ENCODE measurements around the gene RPS25. TPM values are rescaled to one million over a fixed set of nuclear protein-coding genes. Genes with fewer than 3 reads are reported as not detected.
"Not testable (repeated sequence)": the region's sequence is repeated elsewhere in the genome, so short reads cannot be mapped to it uniquely, and the experiment has no call there.

RPS25 gene
- total RNA-seq, 2 experiments from 2014 or later, result 1,257 to 1,287 TPM

GRCh38 chr11:118975771-118976709 is 42.1 kb downstream of the RPS25 start:
- H3K4me1 Mint-ChIP-seq, result no peaks in the 10 kb centered on the region
- H3K9me3 Mint-ChIP-seq, result no peaks in the 10 kb centered on the region
- ChIA-PET CTCF (no interaction called here), POLR2A (no interaction called here)
- DNase-seq, result no peak
- no peak overlapping the region for H3K4me3 Mint-ChIP-seq
- H3K36me3 Mint-ChIP-seq (ENCODE audit: low read depth), result no peaks in the 10 kb centered on the region
- H3K27me3 Mint-ChIP-seq, result peaks cover 16% of the 10 kb centered on the region
- no peak overlapping the region for H3K27ac Mint-ChIP-seq

GRCh38 chr11:118973985-118974384 is 44.2 kb downstream of the RPS25 start:
- ChIA-PET CTCF (interaction anchor here (1.7 kb wide), 1 partner anchor 44 kb away, joined by 4 read pairs; no protein-coding TSS in a partner anchor), POLR2A (interaction anchor here (0.8 kb wide), 1 partner anchor 23 kb away, joined by 3 read pairs; no protein-coding TSS in a partner anchor)
- Mint-ChIP-seq H3K4me1 (no peaks in the 10 kb centered on the region), H3K27me3 (peaks cover 16% of the 10 kb centered on the region), H3K27ac (no peak overlapping the region), H3K36me3 (ENCODE audit: low read depth) (no peaks in the 10 kb centered on the region), H3K9me3 (no peaks in the 10 kb centered on the region), H3K4me3 (no peak overlapping the region)
- no peak for DNase-seq

GRCh38 chr11:118971646-118972045 is 46.5 kb downstream of the RPS25 start, which contains the start of gene FOXR1:
TSS of gene FOXR1 (plus strand) at chr11:118971761. CDS start at chr11:118971932, 171 bp downstream.
- H3K4me1 Mint-ChIP-seq, result no peaks in the 10 kb centered on the region
- POLR2A ChIA-PET, result interaction anchor here (0.6 kb wide), 1 partner anchor 1353 kb away, joined by 3 read pairs; no protein-coding TSS in a partner anchor

GRCh38 chr11:118969508-118969907 is 48.6 kb downstream of the RPS25 start:
- H3K4me1 Mint-ChIP-seq; H3K27me3 Mint-ChIP-seq; H3K9me3 Mint-ChIP-seq; DNase-seq; CTCF ChIA-PET; H3K4me3 Mint-ChIP-seq; POLR2A ChIA-PET; H3K27ac Mint-ChIP-seq; H3K36me3 Mint-ChIP-seq (ENCODE audit: low read depth): not testable (repeated sequence)

More at GRCh38 chr11:118971646-118972045, 46.5 kb downstream of the RPS25 start, which contains the start of gene FOXR1:
- DNase-seq, result no peak
- Mint-ChIP-seq H3K27me3 (peaks cover 19% of the 10 kb centered on the region), H3K9me3 (no peaks in the 10 kb centered on the region), H3K27ac (no peak within 1 kb of the TSS), H3K36me3 (ENCODE audit: low read depth) (no peaks in the 10 kb centered on the region), H3K4me3 (no peak within 1 kb of the TSS)
- CTCF ChIA-PET, result no interaction called here

Other genes starting within 250 kb of the RPS25 start
- gene DDX6, start 227.2 kb downstream of the RPS25 start, total RNA-seq, result 100 to 1,000 TPM; 154 to 155 TPM
- gene CXCR5, start 134.5 kb downstream of the RPS25 start, total RNA-seq, result under 1 TPM; 0.83 to 0.86 TPM
- 10 to 100 TPM; 56.8 to 62.5 TPM for gene BCL9L, start 92.4 kb downstream of the RPS25 start, total RNA-seq
- gene UPK2, start 62.0 kb downstream of the RPS25 start, total RNA-seq, result not detected
- gene FOXR1, start 46.6 kb downstream of the RPS25 start, total RNA-seq, result not detected
- 10 to 100 TPM; 34.6 to 35.0 TPM for gene CENATAC, start 20.2 kb downstream of the RPS25 start, total RNA-seq
- 10 to 100 TPM; 67.0 to 71.1 TPM for gene TRAPPC4, start 423 bp upstream of the RPS25 start, total RNA-seq
- 10 to 100 TPM; 31.6 to 33.9 TPM for gene SLC37A4, start 12.5 kb upstream of the RPS25 start, total RNA-seq
- gene HYOU1, start 38.9 kb upstream of the RPS25 start, total RNA-seq, result 100 to 1,000 TPM; 123 to 125 TPM
- 10 to 100 TPM; 30.6 to 36.1 TPM for gene VPS11, start 49.5 kb upstream of the RPS25 start, total RNA-seq
- gene HMBS, start 66.5 kb upstream of the RPS25 start, total RNA-seq, result 10 to 100 TPM; 17.3 to 18.8 TPM
- 10 to 100 TPM; 57.3 to 58.4 TPM for gene DPAGT1, start 83.5 kb upstream of the RPS25 start, total RNA-seq
- 10 to 100 TPM; 28.5 to 29.2 TPM for gene C2CD2L, start 89.0 kb upstream of the RPS25 start, total RNA-seq
- gene HINFP, start 103.2 kb upstream of the RPS25 start, total RNA-seq, result 10 to 100 TPM; 36.6 to 36.7 TPM
- gene ABCG4, start 130.7 kb upstream of the RPS25 start, total RNA-seq, result not detected
- 10 to 100 TPM; 19.2 to 21.9 TPM for gene NLRX1, start 150.4 kb upstream of the RPS25 start, total RNA-seq
- gene NHERF4, start 167.1 kb upstream of the RPS25 start, total RNA-seq, result under 1 TPM; 0.33 to 0.35 TPM
- 10 to 100 TPM; 45.0 to 47.0 TPM for gene CBL, start 188.0 kb upstream of the RPS25 start, total RNA-seq

Data from activated CD4-positive, alpha-beta memory T cell treated with anti-CD3 and anti-CD28 coated beads, Interleukin-2, amount 10 ng/mL, durations not matched to agents 7 days and 5 days (primary cell).